Measurements from ENCODE around the gene KANTR.

The KANTR gene, protein sequence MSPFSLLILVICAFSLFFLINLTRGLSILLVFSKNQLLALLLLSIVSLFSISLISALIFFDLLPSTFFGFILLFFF

DNA sequence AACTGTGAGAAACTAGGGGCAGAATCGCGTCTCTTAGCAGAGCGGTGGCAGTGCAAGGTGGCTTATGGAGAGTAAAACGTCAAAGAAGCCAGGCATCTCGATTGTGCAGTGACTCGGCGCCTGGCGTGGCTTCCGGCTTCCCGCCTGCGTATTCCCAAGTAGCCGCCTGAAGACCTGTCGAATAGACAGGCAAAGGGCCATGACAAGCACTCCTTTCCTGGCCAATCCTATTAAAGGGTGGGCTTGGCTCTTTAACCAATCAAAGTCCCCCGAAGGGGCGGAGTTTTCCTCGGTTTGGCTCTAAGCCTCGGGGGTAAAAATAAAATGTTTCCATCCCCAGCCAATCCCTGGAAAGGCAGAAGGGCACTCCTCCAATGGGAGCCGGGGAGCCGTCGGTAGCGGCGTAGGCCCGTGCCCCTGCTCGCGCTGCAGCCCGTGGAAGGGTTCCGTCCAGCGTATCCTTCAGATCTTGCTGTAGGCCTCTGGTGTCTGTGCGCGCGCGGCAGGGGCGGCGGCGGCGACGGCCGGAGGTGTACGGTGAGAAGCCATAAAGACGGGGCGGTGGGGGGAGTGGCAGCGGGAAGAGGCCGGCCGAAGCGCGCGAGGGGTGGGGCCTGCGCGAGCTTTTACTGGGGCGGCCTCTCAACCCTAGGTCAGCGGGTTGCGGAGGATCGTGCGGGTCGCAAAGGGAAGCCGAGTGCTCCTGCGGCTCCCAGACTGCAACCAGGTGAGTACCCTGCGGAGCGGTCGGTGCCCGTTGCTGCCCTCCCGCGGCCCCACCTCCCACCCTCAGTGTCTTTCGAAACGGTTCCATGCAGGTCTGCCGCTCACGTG is at the start of gene KANTR:
TSS of gene KANTR (plus strand) at position 395 of the 834 bp plus-strand sequence. CDS start 30,131 bp downstream, outside the sequence.
- peak; percentile 97 for DNase-seq

DNA sequence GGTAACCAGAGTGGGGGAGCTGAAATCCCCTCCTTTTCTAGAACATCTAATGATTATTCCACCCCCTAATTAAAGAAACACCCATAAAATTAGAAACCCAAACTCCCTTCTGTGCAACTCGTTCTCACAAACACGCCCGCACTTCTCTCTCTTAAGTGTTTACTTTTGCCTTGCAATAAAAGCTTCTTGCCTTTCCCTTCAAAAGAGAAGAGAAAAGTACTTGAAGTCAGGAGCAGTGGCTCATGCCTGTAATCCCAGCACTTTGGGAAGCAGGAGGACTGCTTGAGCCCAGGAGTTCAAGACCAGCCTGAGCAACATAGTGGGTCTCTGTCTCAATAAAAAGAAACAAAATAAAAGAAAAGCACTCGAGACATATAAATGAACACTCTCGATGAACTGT is 48.9 kb upstream of the KANTR start:
- DNase-seq = no peak

DNA sequence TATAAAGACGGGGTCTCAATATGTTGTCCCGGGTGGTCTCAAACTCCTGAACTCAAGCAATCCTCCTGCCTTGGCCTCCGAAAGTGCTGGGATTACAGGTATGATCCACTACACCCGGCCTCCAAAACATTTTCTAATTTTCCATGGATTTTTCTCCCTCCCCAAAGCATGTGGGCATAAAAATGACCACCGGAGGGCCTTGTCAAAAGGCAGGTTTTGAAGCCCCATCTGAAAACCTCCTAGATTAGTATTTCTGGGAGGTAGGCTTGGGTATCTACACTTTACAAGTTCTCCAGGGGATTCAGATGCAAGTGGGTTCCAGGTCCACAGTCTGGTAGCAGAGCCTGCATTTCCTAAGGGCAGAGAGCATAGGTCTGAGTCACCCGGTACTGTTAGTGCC is 46.7 kb upstream of the KANTR start:
- DNase-seq = no peak

DNA sequence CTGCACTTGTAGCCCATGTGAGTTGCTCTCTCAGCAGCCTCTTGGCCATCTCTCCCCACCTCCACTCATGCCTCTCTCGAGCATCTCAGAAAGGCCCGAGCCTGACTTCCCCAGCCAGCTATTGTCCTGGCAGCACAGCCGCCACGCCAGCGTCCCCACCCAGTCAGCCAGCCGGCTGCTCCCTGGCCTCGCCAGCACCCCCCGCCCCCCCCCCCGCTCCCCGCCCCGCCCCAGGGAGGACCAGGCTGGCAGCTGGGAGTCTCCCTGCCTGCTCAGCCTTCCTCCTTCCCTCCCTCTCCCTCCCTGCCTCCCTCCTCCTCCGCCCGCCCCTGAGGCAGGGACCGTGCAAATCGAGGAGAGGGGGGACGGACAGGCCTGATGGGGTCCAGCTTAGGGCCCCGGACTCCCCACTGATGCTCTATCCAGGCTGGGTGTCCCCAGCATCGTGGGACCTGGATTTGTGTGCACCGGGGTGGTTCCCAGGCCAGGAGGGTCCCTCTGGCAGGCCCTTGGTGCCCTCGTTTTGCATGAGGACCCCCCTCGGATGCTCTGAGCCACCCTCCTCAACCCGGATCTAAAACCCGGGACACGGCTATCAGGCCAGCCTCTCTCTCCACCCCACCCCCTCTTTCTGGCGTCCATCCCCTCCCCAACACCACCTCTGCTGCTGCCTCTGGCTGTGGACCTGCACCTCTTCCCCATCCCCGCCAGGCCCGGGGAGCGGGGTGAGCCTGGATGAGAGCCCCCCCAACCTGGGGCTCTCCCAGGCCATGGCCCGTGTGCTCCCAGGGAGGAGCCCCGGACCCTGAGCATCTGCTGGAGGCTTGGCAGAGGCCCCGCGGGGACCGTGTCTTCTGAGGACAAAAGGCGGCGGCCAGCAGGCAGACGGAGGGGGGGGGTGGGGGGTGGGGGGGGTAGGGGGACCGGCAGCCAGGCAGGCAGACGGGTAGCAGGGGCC is 45.5 kb upstream of the KANTR start, which contains the start of gene GPR173:
TSS of gene GPR173 (plus strand) at position 621 of the 958 bp plus-strand sequence. CDS start 27,833 bp downstream, outside the sequence.
- no peak for DNase-seq

DNA sequence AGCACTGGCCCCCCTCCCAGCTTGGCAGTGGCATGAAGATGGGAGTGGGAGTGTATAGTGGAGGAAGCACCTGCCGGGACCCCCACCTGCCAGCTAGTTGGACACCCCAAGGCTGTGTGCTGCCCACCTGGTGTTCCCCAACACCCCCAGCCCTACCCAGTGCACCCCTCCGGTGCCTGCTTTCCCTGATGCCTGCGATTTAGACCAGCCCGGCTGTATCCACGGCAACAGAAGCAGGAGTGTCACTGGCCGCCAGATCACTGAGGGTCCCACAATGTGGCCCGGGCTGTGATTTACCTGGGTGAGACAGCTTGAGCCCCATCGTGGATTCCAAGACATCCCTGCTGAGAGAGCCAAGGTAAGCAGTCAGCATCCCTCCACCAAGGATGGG is 44.8 kb upstream of the KANTR start:
- no peak for DNase-seq

DNA sequence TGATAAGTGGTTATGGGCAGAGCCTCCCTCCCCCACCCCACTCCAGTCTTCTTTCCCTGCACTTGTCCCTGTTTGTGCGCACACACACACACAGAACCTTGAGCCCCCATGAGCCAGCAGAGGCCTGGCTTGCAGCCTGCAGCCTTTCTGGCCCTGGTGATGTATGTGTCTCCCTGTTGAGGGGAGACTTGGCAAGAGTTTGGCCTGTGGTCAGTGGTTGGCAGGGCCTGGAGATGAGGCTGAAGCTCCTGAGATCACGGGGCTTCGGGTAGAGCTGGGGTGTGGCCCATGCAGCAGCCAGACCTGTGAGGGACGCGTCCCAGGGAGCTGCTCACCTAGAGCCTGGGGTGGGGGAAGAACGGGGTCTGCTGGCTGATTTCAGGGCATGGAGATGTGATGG is 43.1 kb upstream of the KANTR start:
- no peak for DNase-seq

DNA sequence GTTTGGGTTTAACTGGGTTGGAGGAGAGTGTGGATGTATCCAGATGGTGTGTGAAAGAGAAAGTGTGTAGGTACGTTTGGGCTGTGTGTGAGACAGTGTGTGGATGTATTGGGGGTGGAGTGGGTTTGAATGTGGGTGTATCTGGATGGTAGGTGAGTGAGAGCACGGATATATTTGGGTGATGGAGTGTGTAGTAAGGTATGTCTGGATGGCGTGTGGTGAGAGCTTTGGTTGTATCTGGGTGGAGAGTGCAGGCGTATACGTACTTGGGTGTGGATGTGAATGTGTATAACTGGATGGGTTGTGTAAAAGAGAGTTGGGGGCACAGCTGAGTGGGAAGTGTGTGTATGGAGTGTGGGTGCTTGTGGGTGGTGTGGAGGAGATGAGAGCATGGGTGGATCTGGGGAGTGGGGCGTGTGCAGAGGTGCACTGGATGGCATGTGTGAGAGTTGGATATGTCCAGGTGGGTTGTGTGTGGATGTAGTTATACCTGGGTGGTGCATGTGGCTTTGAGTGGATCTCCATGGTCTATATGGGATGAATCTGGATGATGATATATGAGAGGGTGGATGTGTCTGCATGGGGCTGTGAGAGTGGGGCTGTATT is 38.6 kb upstream of the KANTR start:
- DNase-seq = no peak

DNA sequence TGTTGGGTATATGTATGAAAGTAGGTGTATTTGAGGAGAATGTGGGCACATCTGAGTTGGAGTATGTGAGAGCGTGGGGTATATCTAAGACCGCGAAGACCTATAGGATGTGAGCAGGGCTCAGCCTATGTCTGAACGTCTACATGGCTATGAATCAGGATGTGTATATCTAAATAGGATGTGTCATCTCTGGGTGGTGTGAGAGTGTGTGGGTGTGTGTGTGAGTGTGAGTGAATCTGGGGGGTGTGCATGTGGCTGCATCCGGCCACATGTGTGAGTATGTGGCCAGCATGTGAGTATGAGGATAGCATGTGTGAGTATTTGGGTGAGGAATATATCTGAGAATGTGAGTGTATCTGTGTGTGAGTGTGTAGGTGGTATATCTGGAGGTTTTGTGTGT is 37.6 kb upstream of the KANTR start:
- DNase-seq = no peak

DNA sequence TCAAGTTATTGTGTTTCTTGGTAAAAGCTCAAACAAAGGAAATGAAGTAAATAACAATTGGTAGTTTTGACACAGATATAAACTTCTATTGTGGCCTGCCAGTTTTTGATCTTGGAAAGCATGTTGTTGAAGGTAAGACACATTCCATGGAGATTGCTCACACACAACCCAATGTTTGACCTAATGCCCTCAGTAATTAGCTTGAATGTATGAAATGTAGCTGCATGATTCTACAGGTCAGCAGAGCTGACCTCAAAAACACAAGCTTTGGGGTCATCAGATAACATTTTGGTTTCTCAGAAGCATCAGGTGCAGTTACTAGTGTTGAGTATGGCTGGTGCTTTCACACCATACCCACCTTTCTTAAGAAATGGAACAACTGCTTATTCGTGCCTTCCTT is 28.8 kb upstream of the KANTR start:
- peak; percentile 16 for DNase-seq

DNA sequence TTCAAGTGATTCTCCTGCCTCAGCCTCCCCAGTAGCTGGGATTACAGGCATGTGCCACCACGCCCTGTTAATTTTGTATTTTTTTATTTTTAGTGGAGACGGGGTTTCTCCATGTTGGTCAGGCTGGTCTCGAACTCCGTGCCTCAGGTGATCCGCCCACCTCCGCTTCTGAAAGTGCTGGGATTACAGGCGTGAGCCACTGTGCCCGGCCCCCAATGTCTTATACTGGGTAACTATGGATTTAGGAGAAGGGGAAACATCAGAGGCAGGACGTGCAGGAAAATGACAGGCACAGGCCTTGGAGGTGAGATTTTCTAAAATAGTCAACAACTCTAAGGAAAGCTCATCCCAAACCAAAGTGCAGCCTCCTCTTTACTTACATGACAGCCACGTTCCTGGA is 22.9 kb upstream of the KANTR start:
- DNase-seq = no peak

DNA sequence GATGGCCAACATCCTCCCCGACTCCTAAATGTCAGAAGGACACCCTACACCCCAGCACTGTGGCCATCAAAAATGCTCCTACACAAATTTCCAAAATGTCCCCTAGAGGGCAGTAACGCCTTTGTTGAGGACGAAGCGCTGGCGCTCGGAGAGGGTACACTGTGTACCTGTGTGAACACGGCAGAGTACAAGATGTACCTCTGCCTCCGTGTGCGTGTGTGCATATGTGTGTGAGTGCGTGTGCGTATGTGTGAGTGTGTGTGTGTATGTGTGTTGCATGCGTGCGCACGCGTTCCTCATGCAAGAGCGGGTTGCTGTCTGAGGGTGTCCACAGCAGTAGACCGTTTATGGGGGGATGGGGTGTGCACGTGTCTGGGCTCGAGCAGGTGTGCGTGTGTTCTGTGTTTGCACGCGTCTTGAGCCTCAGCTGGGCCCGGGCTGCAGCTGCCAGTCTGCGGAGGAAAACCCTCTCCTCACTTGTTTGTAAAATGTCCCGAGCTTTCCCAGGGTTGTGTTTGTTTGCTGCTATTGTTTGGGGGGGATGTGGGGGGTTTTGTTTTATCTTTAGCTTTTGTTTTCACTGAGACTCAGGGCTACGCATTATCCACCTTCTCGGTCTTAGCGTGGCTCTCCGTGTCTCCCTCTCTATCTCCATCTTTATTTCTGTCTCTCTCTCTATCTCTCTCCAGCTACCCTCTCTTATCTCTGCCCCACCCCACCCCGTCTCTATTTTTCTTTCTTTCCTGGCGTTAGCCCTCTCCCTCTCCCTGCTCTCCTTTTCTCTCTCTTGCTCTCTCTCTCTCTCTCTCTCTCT is 22.1 kb upstream of the KANTR start:
- peak; percentile 77 for DNase-seq

DNA sequence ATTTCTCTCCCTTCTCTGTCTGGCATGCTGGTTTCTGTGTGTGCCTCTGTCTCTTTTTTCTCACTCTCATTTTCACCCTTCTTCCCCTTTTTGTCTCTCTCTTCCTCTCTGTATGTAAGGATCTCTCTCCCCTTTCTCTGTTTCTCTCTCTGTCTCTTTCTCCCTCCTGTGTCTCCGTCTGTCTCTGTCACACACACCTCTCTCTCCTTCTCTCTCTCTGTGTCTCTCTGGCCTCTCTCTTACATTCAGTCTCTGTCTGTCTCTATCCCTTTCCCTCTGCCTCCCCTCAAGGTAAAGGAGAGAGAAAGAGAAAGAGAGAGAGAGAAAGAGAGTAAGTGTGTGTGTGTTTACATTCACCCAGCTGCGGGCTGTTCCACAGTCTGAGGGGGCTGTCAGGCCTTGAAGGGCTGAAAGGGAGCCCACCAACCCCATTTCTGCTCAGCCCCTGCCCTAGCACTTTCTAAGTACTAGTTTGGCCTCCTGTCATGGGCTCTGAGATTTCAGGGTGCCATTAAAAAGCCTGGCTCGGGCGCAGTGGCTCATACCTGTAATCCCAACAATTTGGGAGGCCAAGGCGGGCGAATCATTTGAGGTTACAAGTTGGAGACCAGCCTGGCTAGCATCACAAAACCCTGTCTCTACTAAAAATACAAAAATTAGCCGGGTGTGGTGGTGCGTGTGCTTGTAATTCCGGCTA is 21.4 kb upstream of the KANTR start:
- peak; percentile 21 for DNase-seq

DNA sequence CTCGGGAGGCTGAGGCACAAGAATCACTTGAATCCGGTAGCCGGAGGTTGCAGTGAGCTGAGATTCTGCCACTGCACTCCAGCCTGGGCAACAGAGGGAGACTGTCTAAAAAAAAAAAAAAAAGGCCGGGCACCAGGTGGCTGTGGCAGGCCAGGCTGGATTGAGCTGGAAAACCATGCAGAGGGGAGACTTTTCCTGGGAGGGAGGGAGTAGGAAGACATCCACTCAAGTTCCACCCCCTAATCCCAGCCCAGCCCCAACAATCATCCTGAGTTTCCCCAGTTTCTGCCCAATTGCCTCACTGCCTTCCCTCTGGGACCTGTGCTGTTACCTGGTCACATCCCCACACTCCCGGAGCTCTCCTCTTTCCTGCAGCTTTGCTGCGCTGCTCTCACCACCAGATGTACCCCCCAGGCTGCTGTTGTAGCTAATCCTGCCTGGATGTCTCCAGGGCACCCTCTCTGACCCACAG is 20.8 kb upstream of the KANTR start:
- DNase-seq = no peak

DNA sequence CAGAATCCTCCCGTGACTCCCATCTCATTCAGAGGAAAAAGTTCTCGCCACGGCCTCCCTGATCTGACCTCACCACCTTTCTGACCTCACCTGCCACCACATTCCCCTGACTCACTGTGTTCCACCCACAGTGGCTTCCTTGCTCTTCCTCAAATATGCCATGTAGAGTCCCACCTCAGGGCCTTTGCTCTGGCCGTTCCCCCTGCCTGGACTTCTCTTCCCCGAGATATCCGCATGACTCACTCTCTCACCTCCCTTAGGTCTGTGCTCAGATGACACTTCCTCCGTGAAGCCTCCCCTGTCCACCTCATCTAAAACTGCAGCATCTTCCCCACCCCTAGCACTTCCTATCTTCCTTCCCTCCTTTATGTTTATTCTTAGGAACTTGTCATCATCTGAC is 18.9 kb upstream of the KANTR start:
- peak; percentile 13 for DNase-seq

DNA sequence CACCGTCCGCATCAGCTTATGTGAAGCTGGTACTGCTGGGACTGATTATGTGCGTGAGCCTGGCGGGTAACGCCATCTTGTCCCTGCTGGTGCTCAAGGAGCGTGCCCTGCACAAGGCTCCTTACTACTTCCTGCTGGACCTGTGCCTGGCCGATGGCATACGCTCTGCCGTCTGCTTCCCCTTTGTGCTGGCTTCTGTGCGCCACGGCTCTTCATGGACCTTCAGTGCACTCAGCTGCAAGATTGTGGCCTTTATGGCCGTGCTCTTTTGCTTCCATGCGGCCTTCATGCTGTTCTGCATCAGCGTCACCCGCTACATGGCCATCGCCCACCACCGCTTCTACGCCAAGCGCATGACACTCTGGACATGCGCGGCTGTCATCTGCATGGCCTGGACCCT is 17.3 kb upstream of the KANTR start:
- DNase-seq = no peak

DNA sequence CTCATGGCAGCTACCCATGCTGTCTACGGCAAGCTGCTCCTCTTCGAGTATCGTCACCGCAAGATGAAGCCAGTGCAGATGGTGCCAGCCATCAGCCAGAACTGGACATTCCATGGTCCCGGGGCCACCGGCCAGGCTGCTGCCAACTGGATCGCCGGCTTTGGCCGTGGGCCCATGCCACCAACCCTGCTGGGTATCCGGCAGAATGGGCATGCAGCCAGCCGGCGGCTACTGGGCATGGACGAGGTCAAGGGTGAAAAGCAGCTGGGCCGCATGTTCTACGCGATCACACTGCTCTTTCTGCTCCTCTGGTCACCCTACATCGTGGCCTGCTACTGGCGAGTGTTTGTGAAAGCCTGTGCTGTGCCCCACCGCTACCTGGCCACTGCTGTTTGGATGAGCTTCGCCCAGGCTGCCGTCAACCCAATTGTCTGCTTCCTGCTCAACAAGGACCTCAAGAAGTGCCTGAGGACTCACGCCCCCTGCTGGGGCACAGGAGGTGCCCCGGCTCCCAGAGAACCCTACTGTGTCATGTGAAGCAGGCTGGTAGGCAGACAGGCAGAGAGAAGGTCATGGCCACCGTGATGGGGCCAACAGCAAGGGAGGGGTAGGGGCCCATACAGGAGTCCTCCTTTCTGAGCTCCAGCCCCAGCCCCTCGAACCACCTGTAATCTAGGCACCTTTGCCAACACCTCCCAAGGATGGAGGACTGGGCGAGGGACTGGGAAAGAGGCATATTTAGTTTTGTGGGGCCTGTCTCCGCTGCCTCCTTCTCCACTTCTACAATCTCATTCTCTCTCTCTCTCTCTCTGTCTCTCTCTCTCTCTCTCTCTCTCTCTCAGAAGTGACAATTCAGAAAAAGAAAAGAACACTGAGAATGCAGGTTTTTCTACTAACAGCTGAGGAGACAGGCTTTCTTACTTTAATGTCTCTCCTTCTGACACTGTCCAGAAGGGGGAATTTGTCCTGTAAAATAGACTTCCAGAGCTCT is 16.4 kb upstream of the KANTR start:
- peak; percentile 31 for DNase-seq

DNA sequence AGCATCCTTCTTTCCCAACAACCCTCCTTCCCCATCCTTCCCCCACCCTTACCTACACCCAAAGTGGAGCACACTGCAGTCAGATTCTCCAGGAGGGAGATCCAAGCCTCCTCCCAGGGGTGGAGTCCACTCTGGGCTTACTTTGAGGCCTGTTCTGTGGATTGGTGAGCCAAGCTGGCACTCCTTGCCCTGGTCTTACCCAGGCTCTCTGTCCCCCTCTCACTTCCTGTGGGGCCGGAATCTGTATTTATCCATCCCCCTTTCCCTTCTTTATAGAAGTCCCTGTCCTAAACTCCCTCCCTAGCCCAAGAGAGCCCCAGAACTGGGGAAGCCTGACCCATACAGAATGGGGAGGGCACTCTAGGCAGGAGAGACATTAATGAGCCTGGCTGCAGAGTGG is 15.0 kb upstream of the KANTR start:
- DNase-seq = no peak

DNA sequence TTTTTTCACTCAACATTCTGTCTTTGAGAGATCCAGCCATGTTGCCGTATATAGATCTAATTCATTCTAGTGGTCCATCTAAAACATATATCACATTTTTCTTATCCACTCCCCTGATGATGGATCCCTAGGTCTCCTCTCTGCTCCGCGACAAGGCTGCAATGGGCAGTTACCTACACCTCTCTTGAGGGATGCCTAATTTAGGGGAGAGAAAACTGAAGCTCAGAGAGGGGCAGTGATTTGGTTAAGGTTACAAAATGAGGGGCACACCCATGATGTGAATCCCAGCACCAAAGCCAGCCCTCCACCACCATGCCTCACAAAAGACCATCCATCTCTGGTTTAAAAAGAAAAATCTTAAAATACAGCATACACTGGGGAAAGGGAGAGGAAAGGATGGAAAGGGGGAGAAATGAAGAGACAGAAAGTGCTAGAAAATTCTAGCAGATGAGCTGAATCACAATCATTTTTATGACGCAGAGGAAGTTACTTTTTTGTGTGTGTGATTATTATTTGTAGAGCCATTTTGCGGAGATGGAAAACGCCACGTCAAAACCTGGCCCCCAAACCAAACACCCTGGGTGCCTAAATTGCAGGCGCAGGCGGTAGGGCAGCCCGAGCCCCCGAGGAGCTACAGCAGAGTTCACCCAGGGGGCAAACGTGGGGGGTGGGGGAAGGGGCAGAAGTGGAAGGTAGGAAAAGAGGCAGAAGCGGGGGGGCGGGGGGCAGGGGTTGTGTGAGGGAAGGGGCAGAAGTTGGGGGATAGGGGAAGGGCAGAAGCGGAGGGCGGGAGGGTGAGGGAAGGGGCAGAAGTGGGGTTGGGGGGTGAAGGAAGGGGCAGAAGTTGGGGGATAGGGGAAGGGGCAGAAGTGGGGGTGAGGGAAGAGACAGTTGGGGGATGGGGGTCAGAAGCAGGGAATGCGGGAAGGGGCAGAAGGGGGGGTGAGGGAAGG is 13.0 kb upstream of the KANTR start:
- no peak for DNase-seq

Measured in OCI-M1 (cell line).